Stimulated activated CD4-positive, alpha-beta T cell treated with anti-CD3 and anti-CD28 coated beads, TNF-alpha, amount 100 ng/mL, for 1 hour (primary cell): Measurements from ENCODE around the gene ABHD14A.
"Not testable (repeated sequence)": the region's sequence is repeated elsewhere in the genome, so short reads cannot be mapped to it uniquely, and the experiment has no call there.

ENCODE experiments used
- DNase-seq, 3 donors: peaks; one replicate each; pipeline ENCODE4 v3.0.0-alpha.2; 2020; ENCODE audit warnings: low read depth in 3 of 3, low spot score in 1 of 3

ABHD14A gene

DNA sequence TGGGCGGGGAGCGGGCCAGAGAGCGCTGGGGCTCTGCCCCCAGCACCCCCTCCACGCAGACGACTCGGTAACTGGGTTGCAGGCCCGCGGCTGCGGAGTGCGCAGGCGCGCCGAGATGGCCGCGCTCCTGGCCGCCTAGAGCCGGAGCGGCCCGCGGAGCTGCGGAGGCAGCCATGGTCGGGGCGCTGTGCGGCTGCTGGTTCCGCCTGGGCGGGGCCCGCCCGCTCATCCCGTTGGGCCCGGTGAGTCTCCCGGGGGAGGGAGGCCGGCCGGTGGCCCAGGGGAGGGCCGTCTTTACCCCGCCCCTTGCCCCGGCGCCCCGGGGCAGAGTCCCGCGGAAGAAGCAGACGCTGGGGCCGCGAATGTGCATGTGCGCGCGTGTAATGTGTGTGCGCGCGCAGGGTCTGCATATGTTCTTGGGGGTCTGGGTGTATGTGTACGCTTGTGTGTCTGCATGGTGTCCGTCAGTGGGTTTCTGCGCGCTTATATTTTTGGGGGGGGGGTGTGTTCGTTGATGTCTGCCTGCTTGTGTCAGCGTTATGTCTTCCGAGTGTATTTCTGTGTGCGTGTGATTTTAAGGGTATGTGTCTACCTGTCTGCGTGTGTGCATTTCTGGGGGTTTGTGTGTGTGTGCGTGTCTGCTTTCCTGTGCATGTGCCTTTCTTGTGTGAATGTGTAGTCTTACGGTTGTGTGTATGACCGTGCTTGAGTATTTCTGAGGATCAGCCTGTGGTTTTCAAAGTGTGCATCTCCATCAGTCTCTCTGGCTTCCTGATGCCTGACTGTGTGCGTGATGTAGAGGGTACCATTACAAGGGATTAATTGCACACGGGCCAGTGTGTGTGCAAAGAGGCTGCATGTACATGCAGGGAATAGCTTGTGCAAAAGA is at the start of gene ABHD14A:
TSS of gene ABHD14A (plus strand) at position 102 of the 889 bp plus-strand sequence. CDS start at position 174, 72 bp downstream.
- DNase-seq, result peak; percentile 22 to 56 (median 49)

DNA sequence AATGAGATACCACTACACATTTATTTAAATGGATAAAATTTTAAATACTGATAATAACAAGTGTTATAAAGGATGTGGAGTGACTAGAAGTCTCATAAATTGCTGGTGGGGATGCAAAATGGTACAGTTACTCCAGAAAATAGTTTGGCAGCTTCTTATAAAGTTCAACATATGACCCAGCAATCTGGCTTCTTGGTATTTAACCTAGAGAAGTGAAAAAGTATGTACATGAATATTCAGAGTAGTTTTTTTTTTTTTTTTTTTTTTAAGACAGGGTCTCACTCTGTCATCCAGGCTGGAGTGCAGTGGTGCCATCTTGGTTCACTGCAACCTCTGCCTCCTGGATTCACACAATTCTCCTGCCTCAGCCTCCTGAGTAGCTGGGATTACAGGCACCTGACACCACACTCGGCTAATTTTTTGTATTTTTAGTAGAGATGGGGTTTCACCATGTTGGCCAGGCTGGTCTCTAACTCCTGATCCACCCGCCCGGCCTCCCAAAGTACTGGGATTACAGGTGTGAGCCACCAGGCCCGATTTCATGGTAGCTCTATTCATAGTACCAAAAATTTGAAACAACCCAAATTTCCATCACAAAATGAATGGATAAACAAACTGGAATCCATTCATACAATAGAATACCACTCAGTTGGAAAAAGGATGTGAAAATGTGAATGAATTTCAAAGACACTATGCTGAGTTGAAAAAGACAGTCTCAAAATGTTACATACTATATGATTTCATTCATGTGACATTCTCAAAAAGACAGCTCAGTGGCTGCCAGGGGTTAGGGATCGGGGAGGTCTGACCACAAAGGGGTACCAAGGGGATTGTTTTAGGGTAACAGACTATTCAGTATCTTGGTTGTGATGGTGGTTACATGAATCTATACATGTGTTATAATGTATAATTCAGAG is 47.5 kb upstream of the ABHD14A start:
- no peak for DNase-seq

DNA sequence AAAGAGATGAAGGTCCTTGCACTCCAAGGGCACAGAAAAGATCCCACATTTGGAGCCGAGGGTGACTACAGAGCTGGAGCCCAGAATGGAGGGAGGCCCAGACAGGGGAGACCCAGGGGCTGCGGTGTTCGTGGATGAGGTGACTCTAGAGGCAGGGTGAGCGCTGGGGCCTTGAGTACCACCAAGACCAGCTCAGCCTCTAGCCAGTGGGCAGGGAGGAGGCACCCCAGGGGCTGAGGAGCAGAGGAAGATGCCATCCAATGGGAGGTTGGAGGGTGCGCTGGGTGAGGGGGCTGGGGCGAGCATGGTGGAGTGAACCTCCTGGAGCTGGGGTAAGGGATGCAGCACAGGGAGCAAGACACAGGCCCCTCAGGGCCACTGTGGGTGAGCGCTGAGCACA is 46.4 kb upstream of the ABHD14A start:
- no peak for DNase-seq

DNA sequence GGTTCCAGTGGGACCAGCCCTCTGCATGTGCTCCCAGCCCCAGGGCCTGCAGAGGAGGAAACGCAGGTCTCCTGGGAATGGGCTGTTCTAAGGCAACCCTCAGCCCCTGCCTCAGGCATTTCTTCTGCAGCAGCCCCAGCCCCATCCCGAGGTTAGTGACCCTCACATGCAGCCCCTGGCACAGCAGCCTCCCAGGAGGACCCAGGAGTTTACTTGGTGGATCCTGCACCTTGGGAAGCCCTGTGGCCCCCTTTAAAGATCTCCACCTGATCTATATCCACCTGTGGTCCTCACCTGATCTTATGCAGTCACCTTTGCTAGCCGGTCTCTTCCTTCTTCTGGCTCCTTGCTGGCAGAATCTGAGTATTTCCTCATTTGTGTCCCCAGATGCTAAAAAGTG is 45.9 kb upstream of the ABHD14A start:
- DNase-seq, result not testable (repeated sequence)

DNA sequence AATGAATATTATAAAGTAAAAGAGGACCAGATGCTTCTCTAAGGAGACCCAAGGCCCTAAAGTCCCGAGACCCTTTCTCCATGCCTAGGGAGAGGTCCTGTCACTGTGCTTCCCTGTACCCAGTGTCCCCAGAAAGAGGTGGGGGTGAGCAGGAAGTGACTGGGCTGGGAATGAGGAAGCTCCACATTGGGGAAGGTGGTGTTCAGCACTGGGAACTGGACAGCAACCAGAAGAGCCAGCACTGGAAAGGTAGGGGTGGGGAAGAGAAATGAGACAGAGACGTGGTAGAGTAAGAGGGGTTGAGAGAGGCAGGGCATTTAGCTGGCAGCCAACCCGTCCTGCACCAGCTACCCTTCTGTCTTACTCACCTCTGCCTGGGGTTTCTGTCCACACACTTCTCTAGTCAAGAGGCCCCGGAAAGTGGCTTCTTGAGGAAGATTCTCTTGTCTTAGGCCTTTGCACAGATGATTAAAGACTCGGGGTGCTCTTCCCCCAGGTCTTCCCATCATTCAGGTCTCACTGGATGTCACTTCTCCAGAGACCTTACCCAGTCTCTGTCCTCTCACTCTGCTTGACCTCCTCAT is 45.4 kb upstream of the ABHD14A start:
- no peak for DNase-seq

DNA sequence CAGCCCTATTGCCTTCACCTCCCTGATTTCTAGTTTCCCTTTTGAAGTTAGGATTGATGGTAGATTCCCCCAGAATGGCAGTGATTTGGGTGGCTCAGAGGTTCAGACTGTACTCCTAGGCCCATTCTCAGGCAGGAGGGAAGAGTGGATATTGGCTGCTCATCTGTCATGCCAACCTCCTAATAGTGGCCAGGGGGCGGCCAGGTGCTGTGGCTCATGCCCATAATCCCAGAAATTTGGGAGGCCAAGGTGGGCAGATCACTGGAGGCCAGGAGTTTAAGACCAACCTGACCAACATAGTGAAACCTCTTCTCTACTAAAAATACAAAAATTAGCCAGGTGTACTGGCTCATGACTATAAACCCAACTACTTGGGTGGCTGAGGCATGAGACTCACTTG is 44.4 kb upstream of the ABHD14A start:
- DNase-seq, result no peak

DNA sequence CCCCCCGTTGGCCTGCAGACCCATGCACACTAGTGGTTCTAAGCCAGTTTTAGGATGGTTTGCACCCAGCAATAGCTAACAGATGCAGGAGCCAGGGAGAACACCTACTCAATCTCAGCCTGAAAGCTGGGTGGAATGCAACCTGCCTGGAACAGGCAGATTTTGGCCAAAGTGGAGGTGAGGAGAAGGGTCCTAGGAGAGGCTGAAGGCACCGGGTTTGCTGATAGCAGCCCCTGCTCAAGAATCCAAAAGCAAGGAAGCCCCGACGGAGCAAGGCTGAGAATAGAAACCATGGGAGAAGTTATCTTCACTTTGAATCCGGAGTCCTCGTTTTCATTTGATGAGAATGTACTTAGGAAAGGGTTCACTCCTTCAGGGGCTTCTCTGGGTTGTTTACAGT is 43.1 kb upstream of the ABHD14A start:
- no peak for DNase-seq

DNA sequence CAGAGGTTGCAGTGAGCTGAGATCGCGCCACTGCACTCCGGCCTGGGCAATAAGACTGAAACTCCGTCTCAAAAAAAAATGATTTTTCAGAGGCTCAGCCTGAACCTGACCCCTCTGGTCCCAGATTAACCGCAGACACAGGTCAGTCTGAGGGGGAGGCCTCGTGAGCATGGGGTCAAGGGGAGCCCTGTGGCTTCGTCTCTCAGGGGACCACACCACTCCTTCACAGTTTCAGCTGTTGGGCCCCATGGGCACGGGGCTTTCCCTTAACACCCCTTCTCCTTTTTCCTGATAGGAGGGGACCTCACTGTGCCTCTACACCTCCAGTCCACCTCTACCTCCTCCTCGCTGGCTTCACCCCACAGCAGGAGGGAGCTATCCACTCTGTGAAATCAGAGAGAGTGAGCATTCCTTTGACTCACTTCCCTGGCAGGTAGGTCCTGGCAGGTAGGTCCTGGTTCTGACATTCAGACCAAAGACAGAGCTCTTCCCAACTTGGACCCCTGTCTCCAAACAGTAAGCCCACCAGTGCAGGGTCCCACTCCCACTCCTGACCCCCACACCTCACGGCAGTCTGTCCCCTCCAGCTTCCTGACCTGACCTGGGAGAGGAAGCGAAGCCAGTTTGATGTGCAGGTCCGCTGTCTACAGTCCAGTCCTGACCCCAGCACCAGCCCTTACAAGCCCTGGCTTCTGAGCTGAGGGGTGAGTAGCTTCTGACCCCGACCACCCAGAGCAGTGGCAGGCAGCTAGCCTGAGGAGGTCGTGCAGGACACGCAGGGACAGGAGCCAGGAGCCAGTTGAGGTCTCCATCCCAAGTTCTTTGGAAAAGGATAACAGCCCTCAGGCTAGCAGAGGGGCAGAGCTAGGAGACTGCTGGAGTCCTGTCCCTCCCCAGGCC is 42.1 kb upstream of the ABHD14A start:
- DNase-seq, result no peak

DNA sequence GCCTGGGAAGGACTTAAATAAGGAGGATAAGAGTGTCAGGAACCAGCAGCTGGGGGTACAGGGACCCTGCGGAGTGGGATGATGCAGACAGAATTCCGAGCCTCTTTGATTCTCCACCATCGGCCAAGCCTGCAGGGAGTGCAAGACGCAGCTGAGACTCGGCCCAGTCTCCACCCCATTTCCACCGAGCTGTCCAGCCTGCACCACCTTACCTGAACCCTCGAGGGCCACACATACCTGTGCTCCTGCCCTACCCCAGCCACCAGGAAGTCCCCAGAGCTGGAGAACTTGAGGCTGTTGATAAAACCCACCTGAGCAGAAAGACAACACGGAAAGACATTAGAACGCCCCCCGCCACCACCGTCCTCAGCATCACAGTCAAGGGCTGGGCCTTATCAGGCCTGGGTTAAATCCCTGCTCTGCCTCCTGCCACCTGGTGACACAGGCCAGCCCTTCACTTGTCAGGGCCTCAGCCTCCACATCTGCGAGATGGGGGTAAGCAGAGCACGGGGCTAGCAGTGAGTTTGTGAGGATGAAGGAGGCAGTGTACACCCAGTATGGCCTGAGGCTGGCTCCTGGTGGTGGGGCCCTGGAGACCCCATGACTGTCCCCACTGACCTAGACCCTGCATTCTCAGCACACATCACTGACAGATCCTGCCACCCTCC is 41.3 kb upstream of the ABHD14A start:
- no peak for DNase-seq

DNA sequence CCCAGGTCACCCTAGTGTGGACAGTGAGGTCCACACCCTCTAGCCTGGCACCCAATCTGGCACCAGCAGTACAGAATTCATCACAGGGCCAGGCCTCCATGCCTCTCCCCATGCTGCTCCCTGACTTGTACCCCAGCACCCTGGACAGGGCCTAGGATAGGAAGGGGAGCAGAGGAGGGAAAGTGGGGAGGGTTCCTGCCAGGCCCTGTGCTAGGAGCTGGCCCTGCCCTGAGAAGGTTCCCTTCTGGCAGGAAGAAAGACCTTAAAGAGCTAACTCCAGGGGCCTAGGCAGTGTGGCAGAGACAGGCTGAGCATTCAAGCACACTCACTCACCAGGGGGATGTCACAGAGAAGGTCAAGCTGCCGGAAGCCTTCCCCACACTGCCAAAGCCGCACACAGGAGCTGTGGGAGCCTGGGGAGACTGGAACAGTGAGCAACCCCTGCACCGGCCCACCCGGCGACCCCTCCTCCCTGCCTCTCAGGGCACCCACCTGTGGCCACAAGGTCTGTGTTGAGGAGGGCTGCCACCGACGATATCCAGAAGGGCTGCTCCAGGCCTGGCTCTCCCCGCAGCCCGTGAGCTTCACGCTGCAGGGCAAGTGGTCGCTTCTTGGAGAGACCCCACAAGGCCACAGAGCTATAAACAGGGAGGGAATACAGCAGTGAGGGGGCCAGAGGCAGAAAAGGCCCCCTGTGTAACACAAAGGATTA is 40.6 kb upstream of the ABHD14A start:
- DNase-seq, result no peak

DNA sequence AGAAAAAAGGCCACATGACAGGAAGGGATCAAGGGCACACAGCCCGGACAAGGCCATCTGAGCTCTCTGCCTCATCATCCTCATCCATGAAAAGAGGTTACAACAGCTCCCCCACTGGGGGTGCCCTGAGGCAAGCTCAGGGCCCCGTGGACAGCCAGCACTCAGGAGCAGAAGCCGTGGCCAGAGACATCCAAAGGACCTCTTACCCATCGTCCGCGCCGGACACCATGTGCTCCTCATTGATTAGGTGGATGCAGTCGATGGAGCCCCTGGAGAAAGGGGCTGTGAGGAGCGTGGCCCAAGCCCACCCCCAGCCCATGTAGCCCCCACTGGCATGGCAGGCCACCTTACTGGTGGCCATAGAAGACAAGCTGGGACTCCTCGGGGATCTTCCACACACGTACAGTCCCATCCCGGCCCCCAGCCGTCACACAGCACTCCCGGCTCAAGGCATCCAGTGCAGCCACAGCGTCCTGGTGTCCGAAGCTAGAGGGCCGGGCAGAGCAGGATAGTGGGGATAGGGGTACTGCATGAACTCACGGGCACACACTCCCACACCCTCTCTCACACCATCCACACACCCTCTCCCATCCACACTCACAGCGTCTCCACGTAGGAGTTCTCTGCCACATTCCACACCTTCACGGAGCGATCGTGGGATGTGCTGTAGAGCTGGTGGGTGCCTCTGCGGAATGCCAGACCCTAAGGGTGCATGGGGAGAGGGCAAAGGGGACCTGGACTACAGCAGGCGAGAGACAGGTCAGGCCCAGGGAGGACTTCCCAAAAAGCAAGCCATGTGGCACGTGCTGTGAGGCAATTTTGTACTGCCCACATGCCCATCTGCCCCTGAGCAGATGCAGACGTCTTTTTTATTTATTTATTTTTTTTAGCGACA is 39.6 kb upstream of the ABHD14A start:
- DNase-seq, result no peak

DNA sequence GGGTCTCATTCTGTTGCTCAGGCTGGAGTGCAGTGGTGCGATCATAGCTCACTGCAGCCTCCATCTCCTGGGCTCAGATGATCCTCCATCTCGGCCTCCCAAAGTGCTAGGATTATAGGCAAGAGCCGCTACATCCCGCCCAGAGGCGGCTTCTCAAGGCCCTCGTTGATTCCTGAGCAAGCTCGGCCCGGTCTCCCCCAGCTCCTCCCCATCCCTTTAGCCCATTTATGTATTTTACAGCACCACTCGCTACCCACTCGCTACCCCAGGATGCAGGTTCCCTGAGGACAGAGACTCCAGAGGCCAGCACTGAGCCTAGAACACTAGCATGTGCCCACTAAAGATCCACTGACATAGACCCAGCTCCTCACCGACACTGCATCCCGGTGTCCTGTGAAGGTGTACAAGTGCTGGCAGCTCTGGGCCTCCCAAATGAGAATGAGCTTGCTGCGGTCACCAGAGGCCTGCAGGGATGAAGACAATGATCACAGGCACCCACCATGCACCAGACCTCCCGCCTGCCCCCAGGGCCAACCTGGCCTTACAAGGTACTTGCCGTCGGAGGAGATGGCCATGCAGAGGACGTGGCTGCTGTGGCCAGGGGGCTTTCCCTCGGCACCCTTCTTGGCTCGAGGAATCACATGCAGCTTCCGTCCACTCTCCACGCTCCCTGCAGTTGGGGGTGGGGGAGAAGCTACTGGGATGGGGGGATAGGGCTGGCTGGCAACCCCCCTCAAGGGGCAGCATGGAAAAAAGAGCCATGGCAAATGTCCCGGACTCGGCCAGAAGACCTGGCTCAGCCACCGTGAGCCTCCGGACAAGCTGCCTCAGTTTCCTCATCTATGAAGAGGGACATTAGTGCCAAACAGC is 38.7 kb upstream of the ABHD14A start:
- no peak for DNase-seq

DNA sequence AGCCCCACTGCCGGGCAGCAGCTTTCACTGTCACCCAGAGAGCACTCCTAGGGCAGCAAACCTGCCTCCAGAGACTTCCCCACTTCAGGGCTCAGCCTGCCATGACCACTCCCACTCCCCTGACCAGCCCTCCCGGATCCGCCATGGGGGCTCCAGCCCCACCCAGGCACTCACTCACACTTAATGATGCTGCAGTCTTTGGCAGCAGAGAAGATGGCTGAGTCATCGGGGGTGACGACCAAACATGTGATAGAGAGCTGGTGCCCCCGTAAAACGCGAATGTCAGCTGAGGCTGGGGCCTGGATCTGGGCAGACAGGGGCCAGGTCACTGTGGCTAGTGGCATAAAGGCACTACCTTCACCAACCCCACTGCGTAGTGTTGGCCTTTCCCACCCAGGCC is 37.9 kb upstream of the ABHD14A start:
- DNase-seq, result no peak

DNA sequence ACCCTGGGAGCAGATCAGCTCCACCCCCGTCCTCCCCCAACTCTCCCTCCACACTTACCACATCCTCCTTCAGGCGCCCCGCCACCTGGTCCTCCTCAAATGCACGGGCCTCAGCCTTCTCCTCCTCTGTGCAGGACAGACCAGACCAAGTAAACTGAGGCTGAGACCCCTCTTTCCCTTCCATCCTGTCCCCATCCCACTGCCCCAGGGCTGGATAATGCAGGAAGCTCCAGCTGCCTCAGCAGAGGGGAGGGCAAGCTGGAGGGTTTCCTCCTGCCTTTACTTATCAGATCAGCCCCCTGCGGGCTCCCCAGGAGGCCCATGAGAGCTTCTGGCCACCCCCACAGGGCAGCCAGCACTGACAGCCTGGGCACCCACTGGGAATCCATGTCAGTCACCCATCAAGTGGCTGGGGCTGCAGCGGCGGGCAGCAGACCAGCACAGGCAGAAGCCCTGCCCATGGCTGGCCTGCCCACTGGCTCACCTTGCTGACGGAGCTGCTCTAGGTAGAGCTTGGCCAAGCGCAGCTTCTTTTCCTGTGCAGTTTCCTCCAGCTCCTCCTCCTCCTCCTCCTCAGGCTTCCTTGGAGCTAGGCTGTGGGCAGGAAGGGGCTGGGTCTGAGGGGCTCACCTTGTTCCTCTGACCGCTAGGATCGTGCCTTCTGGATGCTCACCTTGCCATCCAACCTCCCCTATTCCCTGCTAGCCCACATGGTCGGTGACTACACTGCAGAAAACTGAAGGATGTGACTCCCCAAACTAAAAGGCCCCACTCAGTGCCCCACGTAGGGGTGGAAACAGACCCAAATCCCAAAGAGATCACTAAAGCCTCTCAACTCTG is 37.0 kb upstream of the ABHD14A start:
- DNase-seq, result no peak

DNA sequence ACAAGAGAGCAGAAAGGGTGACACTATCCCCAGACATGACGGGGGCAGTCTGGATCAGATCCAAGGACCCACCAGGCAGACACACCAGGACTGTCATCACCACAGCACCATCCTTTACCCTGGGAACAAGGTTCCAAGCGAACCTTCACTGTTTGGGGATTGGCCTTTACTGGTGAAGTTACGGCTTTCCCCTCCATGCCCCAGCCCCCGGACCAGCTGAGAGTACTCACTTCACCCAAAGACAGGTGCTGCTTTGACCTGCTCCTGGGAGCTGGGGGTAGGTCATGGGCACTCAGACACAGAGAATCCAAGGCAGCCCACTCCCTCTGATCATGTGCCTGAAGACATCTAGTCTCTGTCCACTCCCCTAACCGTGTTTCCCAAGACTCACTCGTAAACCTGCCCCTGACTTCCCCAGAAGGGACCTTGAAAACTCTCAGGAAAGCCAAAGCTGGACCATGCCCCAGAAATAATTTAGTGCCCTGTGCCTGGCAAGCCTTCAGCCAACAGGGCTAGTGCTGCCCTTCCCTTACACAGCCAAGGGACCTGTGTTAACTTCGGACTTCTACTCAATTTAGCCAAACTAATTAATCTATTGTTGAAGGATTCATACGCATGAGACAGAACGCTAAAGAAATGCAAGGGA is 36.0 kb upstream of the ABHD14A start:
- DNase-seq, result no peak
